ENCODE measurements around the gene HIVEP3. TPM values are rescaled to one million over a fixed set of nuclear protein-coding genes. Genes with fewer than 3 reads are reported as not detected.

The HIVEP3 gene
- total RNA-seq, 1 donor from 2014 or later: 76.7 TPM

GRCh38 chr1:41641475-41641814, 277.3 kb downstream of the HIVEP3 start:
- no peaks in the 10 kb centered on the region for H3K27me3 Mint-ChIP-seq (ENCODE audit: insufficient read depth)
- H3K27ac Mint-ChIP-seq: no peak overlapping the region
- peaks cover 27% of the 10 kb centered on the region for H3K36me3 Mint-ChIP-seq (ENCODE audit: low read depth)
- H3K4me3 Mint-ChIP-seq: no peak overlapping the region
- DNase-seq (ENCODE audit: low spot score): no peak
- intact Hi-C loops (cut with micrococcal nuclease): loop anchor here (1.0 to 5.0 kb wide), 4 partner anchors 19 to 276 kb away; partner anchors contain the start of gene HIVEP3
- peaks cover 31% of the 10 kb centered on the region for H3K4me1 Mint-ChIP-seq (ENCODE audit: low read depth)
- no peaks in the 10 kb centered on the region for H3K9me3 Mint-ChIP-seq

GRCh38 chr1:41640756-41641474, 277.8 kb downstream of the HIVEP3 start:
- Mint-ChIP-seq H3K27me3 (ENCODE audit: insufficient read depth) (no peaks in the 10 kb centered on the region), H3K4me1 (ENCODE audit: low read depth) (peaks cover 31% of the 10 kb centered on the region), H3K9me3 (no peaks in the 10 kb centered on the region), H3K36me3 (ENCODE audit: low read depth) (peaks cover 26% of the 10 kb centered on the region), H3K4me3 (peak overlapping the region; percentile 12), H3K27ac (no peak overlapping the region)
- intact Hi-C loops (cut with micrococcal nuclease): loop anchor here (1.0 to 5.0 kb wide), 4 partner anchors 18 to 276 kb away; partner anchors contain the start of gene HIVEP3
- DNase-seq (ENCODE audit: low spot score): no peak

GRCh38 chr1:41640141-41640751, 278.5 kb downstream of the HIVEP3 start:
- Mint-ChIP-seq H3K27me3 (ENCODE audit: insufficient read depth) (no peaks in the 10 kb centered on the region), H3K9me3 (no peaks in the 10 kb centered on the region), H3K4me1 (ENCODE audit: low read depth) (peaks cover 32% of the 10 kb centered on the region), H3K4me3 (peak overlapping the region; percentile 53), H3K27ac (no peak overlapping the region), H3K36me3 (ENCODE audit: low read depth) (peaks cover 28% of the 10 kb centered on the region)
- DNase-seq (ENCODE audit: low spot score): no peak
- intact Hi-C loops (cut with micrococcal nuclease): loop anchor here (2.0 to 5.0 kb wide), 2 partner anchors 17 to 277 kb away; partner anchors contain the start of gene HIVEP3

GRCh38 chr1:41639332-41639936, 279.3 kb downstream of the HIVEP3 start:
- peaks cover 29% of the 10 kb centered on the region for H3K36me3 Mint-ChIP-seq (ENCODE audit: low read depth)
- no peaks in the 10 kb centered on the region for H3K9me3 Mint-ChIP-seq
- peak overlapping the region; percentile 62 for H3K4me3 Mint-ChIP-seq
- H3K27ac Mint-ChIP-seq: no peak overlapping the region
- DNase-seq (ENCODE audit: low spot score): no peak
- peaks cover 38% of the 10 kb centered on the region for H3K4me1 Mint-ChIP-seq (ENCODE audit: low read depth)
- no peaks in the 10 kb centered on the region for H3K27me3 Mint-ChIP-seq (ENCODE audit: insufficient read depth)
- intact Hi-C loops (cut with micrococcal nuclease): loop anchor here (1.0 to 10.0 kb wide), 9 partner anchors 11 to 395 kb away; no protein-coding TSS in a partner anchor

- intact Hi-C loops (cut with micrococcal nuclease): loop anchor here (1.0 to 10.0 kb wide), 9 partner anchors 11 to 396 kb away; no protein-coding TSS in a partner anchor
- no peaks in the 10 kb centered on the region for H3K9me3 Mint-ChIP-seq
- H3K36me3 Mint-ChIP-seq (ENCODE audit: low read depth): peaks cover 38% of the 10 kb centered on the region
- H3K4me3 Mint-ChIP-seq: peak overlapping the region; percentile 62
- H3K27me3 Mint-ChIP-seq (ENCODE audit: insufficient read depth): no peaks in the 10 kb centered on the region
- no peak for DNase-seq (ENCODE audit: low spot score)
- peak overlapping the region; percentile 88 for H3K27ac Mint-ChIP-seq
- H3K4me1 Mint-ChIP-seq (ENCODE audit: low read depth): peaks cover 49% of the 10 kb centered on the region
Observed at GRCh38 chr1:41638086-41639024, 280.4 kb downstream of the HIVEP3 start.

GRCh38 chr1:41637367-41637766, 281.4 kb downstream of the HIVEP3 start:
- H3K27ac Mint-ChIP-seq: peak overlapping the region; percentile 88
- H3K4me3 Mint-ChIP-seq: peak overlapping the region; percentile 11
- H3K27me3 Mint-ChIP-seq (ENCODE audit: insufficient read depth): no peaks in the 10 kb centered on the region
- H3K9me3 Mint-ChIP-seq: no peaks in the 10 kb centered on the region
- H3K36me3 Mint-ChIP-seq (ENCODE audit: low read depth): peaks cover 38% of the 10 kb centered on the region
- intact Hi-C loops (cut with micrococcal nuclease): loop anchor here (10.0 kb wide), 1 partner anchor 397 kb away; no protein-coding TSS in a partner anchor
- no peak for DNase-seq (ENCODE audit: low spot score)
- H3K4me1 Mint-ChIP-seq (ENCODE audit: low read depth): peaks cover 56% of the 10 kb centered on the region

- no peak for DNase-seq (ENCODE audit: low spot score)
- Mint-ChIP-seq H3K27me3 (ENCODE audit: insufficient read depth) (no peaks in the 10 kb centered on the region), H3K4me3 (no peak overlapping the region), H3K27ac (peak overlapping the region; percentile 57), H3K36me3 (ENCODE audit: low read depth) (peaks cover 54% of the 10 kb centered on the region), H3K4me1 (ENCODE audit: low read depth) (peaks cover 83% of the 10 kb centered on the region), H3K9me3 (no peaks in the 10 kb centered on the region)
- intact Hi-C loops (cut with micrococcal nuclease): loop anchor here (10.0 kb wide), 1 partner anchor 401 kb away; no protein-coding TSS in a partner anchor
Observed at GRCh38 chr1:41633764-41634163, 285.0 kb downstream of the HIVEP3 start.

GRCh38 chr1:41632781-41633575, 285.7 kb downstream of the HIVEP3 start:
- peaks cover 58% of the 10 kb centered on the region for H3K36me3 Mint-ChIP-seq (ENCODE audit: low read depth)
- intact Hi-C loops (cut with micrococcal nuclease): loop anchor here (10.0 kb wide), 1 partner anchor 402 kb away; no protein-coding TSS in a partner anchor
- peak overlapping the region; percentile 57 for H3K27ac Mint-ChIP-seq
- no peaks in the 10 kb centered on the region for H3K27me3 Mint-ChIP-seq (ENCODE audit: insufficient read depth)
- H3K4me3 Mint-ChIP-seq: no peak overlapping the region
- no peaks in the 10 kb centered on the region for H3K9me3 Mint-ChIP-seq
- H3K4me1 Mint-ChIP-seq (ENCODE audit: low read depth): peaks cover 84% of the 10 kb centered on the region
- no peak for DNase-seq (ENCODE audit: low spot score)

- DNase-seq (ENCODE audit: low spot score): no peak
- no peaks in the 10 kb centered on the region for H3K27me3 Mint-ChIP-seq (ENCODE audit: insufficient read depth)
- H3K27ac Mint-ChIP-seq: no peak overlapping the region
- H3K9me3 Mint-ChIP-seq: no peaks in the 10 kb centered on the region
- intact Hi-C loops (cut with micrococcal nuclease): loop anchor here (10.0 kb wide), 1 partner anchor 403 kb away; no protein-coding TSS in a partner anchor
- H3K36me3 Mint-ChIP-seq (ENCODE audit: low read depth): peaks cover 55% of the 10 kb centered on the region
- no peak overlapping the region for H3K4me3 Mint-ChIP-seq
- H3K4me1 Mint-ChIP-seq (ENCODE audit: low read depth): peaks cover 84% of the 10 kb centered on the region
Observed at GRCh38 chr1:41631971-41632370, 286.8 kb downstream of the HIVEP3 start.

- H3K9me3 Mint-ChIP-seq: no peaks in the 10 kb centered on the region
- no peak overlapping the region for H3K4me3 Mint-ChIP-seq
- no peaks in the 10 kb centered on the region for H3K27me3 Mint-ChIP-seq (ENCODE audit: insufficient read depth)
- intact Hi-C loops (cut with micrococcal nuclease): loop anchor here (10.0 kb wide), 1 partner anchor 404 kb away; no protein-coding TSS in a partner anchor
- H3K27ac Mint-ChIP-seq: peak overlapping the region; percentile 72
- H3K36me3 Mint-ChIP-seq (ENCODE audit: low read depth): peaks cover 63% of the 10 kb centered on the region
- H3K4me1 Mint-ChIP-seq (ENCODE audit: low read depth): peaks cover 84% of the 10 kb centered on the region
- DNase-seq (ENCODE audit: low spot score): no peak
Observed at GRCh38 chr1:41631154-41631553, 287.6 kb downstream of the HIVEP3 start.

- no peaks in the 10 kb centered on the region for H3K9me3 Mint-ChIP-seq
- intact Hi-C loops (cut with micrococcal nuclease): no loop called here
- no peak for DNase-seq (ENCODE audit: low spot score)
- no peak overlapping the region for H3K27ac Mint-ChIP-seq
- peaks cover 61% of the 10 kb centered on the region for H3K36me3 Mint-ChIP-seq (ENCODE audit: low read depth)
- H3K4me1 Mint-ChIP-seq (ENCODE audit: low read depth): peaks cover 74% of the 10 kb centered on the region
- no peaks in the 10 kb centered on the region for H3K27me3 Mint-ChIP-seq (ENCODE audit: insufficient read depth)
- H3K4me3 Mint-ChIP-seq: no peak overlapping the region
Observed at GRCh38 chr1:41629571-41629970, 289.2 kb downstream of the HIVEP3 start.

Measured in activated T-helper 1 cell treated with anti-CD3 and anti-CD28 coated beads, Interleukin-12 subunit alpha, Interleukin-12 subunit beta, Interleukin-2, Interleukin-4 antibody, amounts not matched to agents 30 ng/mL and 10 ng/mL and 1 ng/mL, durations not matched to agents 14 hours and 24 hours and 36 hours (primary cell).